Right hindlimb (tissue), 1 donor: ENCODE results near the gene SHISA5.
"Not testable (repeated sequence)": the region's sequence is repeated elsewhere in the genome, so short reads cannot be mapped to it uniquely, and the experiment has no call there.

Experiments
- DNase-seq: peaks from one replicate; pipeline ENCODE4 v3.0.0-alpha.2; 2018

The SHISA5 gene

GRCh38 chr3:48504051-48504946, at the start of gene SHISA5:
Gene SHISA5, minus strand, starts transcription at chr3:48504174. Its CDS starts 80 bp downstream, at chr3:48504094.
- peak; percentile 89 for DNase-seq

- no peak for DNase-seq
Measured at GRCh38 chr3:48553361-48553760, 49.4 kb upstream of the SHISA5 start.

- DNase-seq = no peak
Measured at GRCh38 chr3:48552111-48552951, 48.4 kb upstream of the SHISA5 start.

- DNase-seq = not testable (repeated sequence)
Measured at GRCh38 chr3:48551651-48552050, 47.7 kb upstream of the SHISA5 start.

- peak; percentile 80 for DNase-seq
Measured at GRCh38 chr3:48548729-48549705, 45.0 kb upstream of the SHISA5 start.

- DNase-seq = no peak
Measured at GRCh38 chr3:48548126-48548525, 44.2 kb upstream of the SHISA5 start.

- DNase-seq = no peak
Measured at GRCh38 chr3:48546203-48546829, 42.3 kb upstream of the SHISA5 start.

- DNase-seq = no peak
Measured at GRCh38 chr3:48544141-48544540, 40.2 kb upstream of the SHISA5 start.

- DNase-seq = no peak
Measured at GRCh38 chr3:48543271-48543866, 39.4 kb upstream of the SHISA5 start.

- DNase-seq = no peak
Measured at GRCh38 chr3:48538451-48538850, 34.5 kb upstream of the SHISA5 start.

GRCh38 chr3:48536785-48537184, 32.8 kb upstream of the SHISA5 start:
- no peak for DNase-seq

GRCh38 chr3:48536116-48536515, 32.1 kb upstream of the SHISA5 start:
- DNase-seq = no peak

GRCh38 chr3:48535578-48535977, 31.6 kb upstream of the SHISA5 start:
- DNase-seq = no peak

- DNase-seq = no peak
Measured at GRCh38 chr3:48532977-48533337, 29.0 kb upstream of the SHISA5 start.

- DNase-seq = no peak
Measured at GRCh38 chr3:48532271-48532976, 28.4 kb upstream of the SHISA5 start.

- not testable (repeated sequence) for DNase-seq
Measured at GRCh38 chr3:48530701-48531100, 26.7 kb upstream of the SHISA5 start.

- DNase-seq = no peak
Measured at GRCh38 chr3:48528754-48529153, 24.8 kb upstream of the SHISA5 start.

- DNase-seq = no peak
Measured at GRCh38 chr3:48528048-48528447, 24.1 kb upstream of the SHISA5 start.

- DNase-seq = no peak
Measured at GRCh38 chr3:48524970-48525369, 21.0 kb upstream of the SHISA5 start.

GRCh38 chr3:48521635-48522034, 17.7 kb upstream of the SHISA5 start:
- no peak for DNase-seq

GRCh38 chr3:48519277-48519643, 15.3 kb upstream of the SHISA5 start:
- no peak for DNase-seq
